Measurements from ENCODE around the gene PECR. TPM values are rescaled to one million over a fixed set of nuclear protein-coding genes. Genes with fewer than 3 reads are reported as not detected.

The PECR gene
- total and polyA plus RNA-seq, 9 of the 15 experiments (the other 6 are each of a cell fraction or from before 2014, with no cell fraction given): 1.1 to 10.3 (median 8.2) TPM

- Histone ChIP-seq H3K79me2 (ENCODE audit: control insufficient read depth, insufficient read depth, low read length) (no peaks in the 10 kb centered on the region; the same call in 1 of the 3 replicates), H2AFZ (ENCODE audit: low read depth, low read length) (peak overlapping the region; percentile 62; the same call in 1 of the 2 replicates), H3K27me3 (ENCODE audit: control insufficient read depth in 2 of 2, insufficient read depth in 2 of 2, low read length in 2 of 2) (no peaks in the 10 kb centered on the region), H3K36me3 (ENCODE audit: control insufficient read depth, insufficient read depth, low read length) (no peaks in the 10 kb centered on the region), H3K9ac (ENCODE audit: insufficient read depth in 1 of 2, low read depth in 2 of 2, low read length in 2 of 2) (no peak overlapping the region; a peak in 1 of 4 replicates), H4K20me1 (replicated peaks; ENCODE audit: control insufficient read depth, insufficient read depth, low read length) (no peaks in the 10 kb centered on the region), H3K4me1 (replicated peaks in 1 of 2; ENCODE audit: control insufficient read depth in 2 of 2, insufficient read depth in 2 of 2, low read length in 2 of 2) (peaks cover 33 to 43% of the 10 kb centered on the region in 2 experiments), H3K4me2 (ENCODE audit: insufficient read depth, low read length) (peak overlapping the region; percentile 25), H3K4me3 (no peak overlapping the region), H3K9me1 (ENCODE audit: control insufficient read depth, insufficient read depth, low read length) (no peaks in the 10 kb centered on the region), H3K27ac (ENCODE audit: extremely low read depth, low read depth, low read length) (no peak overlapping the region; the same call in 2 of the 3 replicates), H3K9me3 (replicated peaks; ENCODE audit: control insufficient read depth, insufficient read depth, low read depth, low read length) (no peaks in the 10 kb centered on the region)
- ChIA-PET CTCF (ENCODE audit: low intra/inter-chr PET ratio) (no interaction called here), POLR2A (interaction anchor here (0.6 to 0.7 kb wide), 2 partner anchors 29 to 583 kb away, joined by 4 read pairs; no protein-coding TSS in a partner anchor)
- intact Hi-C loops (cut with micrococcal nuclease) (no loop called here), in situ Hi-C loops (cut with MboI) (no loop called here)
- ATAC-seq: peak; percentile 5; the same call in 1 of the 3 replicates
- no peak for FAIRE-seq
- 28% methylated on average over 4 of the region's 5 CpGs for WGBS (ENCODE audit: insufficient coverage, low coverage, missing lambda C conversion rate)
- DNase-seq (ENCODE audit: extremely low read depth in 1 of 4, low spot score in 3 of 4): peak in 1 of 4 experiments; percentile 8
- TF ChIP-seq BHLHE40 (IDR thresholded peaks at IDR 0.05; ENCODE audit: low read length) (no peak), MTF1 (CRISPR knock-in tag; IDR thresholded peaks at IDR 0.05; ENCODE audit: borderline replicate concordance) (no peak), SMAD4 (CRISPR knock-in tag; conservative IDR thresholded peaks at IDR 0.05) (no peak), NR2F6 (CRISPR knock-in tag; IDR thresholded peaks at IDR 0.05) (no peak), ZNF584 (CRISPR knock-in tag; IDR thresholded peaks at IDR 0.05; ENCODE audit: low read depth) (no peak), HOXB6 (CRISPR knock-in tag; IDR thresholded peaks at IDR 0.05; ENCODE audit: borderline replicate concordance) (no peak), FOXJ2 (tag; IDR thresholded peaks at IDR 0.05) (no peak), TCF7 (IDR thresholded peaks at IDR 0.05; ENCODE audit: borderline replicate concordance) (no peak), CUX1 (CRISPR knock-in tag; IDR thresholded peaks at IDR 0.05) (no peak), ZNF707 (CRISPR knock-in tag; conservative IDR thresholded peaks at IDR 0.05) (no peak), IRF9 (tag; IDR thresholded peaks at IDR 0.05) (no peak)
- no TSS peak for BruUV-seq (replicated peaks)
Measured at GRCh38 chr2:216002101-216002678, 79.4 kb downstream of the PECR start.
